ENCODE results near the gene LAMA2.

DNA sequence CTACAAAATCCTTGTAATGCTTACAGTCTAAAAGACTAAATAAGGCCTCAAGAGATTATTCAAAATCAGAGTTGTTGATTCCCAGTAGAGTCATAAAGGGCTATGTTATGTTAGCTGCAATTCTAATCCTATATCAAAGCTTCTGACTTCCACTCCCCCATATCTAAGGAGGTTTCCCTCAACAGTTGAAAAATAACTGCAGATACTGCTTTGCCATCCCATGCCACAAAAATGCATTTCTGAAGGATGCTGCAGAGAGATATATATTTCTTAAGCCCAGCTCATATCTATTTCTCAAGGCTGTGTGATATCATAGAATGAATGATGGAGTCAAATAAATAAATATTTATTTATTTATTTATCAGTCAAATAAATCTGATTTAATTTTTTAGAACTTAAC, 332.3 kb downstream of the LAMA2 start:
- no peak for TF ChIP-seq ELF4 (IDR thresholded peaks at IDR 0.05)
- TF ChIP-seq L3MBTL2 (conservative IDR thresholded peaks at IDR 0.05): no peak
- no peak for TF ChIP-seq HDGF (IDR thresholded peaks at IDR 0.05; ENCODE audit: borderline replicate concordance)
- TF ChIP-seq FOXK2 (IDR thresholded peaks at IDR 0.05): no peak
- TF ChIP-seq FOXM1 (IDR thresholded peaks at IDR 0.05; ENCODE audit: borderline replicate concordance): no peak
- no peak for TF ChIP-seq BHLHE40 (IDR thresholded peaks at IDR 0.05; ENCODE audit: borderline replicate concordance)
- TF ChIP-seq TARDBP (IDR thresholded peaks at IDR 0.05): no peak
- TF ChIP-seq FOXA1 (IDR thresholded peaks at IDR 0.05): no peak
- no peak for TF ChIP-seq SUZ12 (IDR thresholded peaks at IDR 0.05)
- no peak for TF ChIP-seq SP1 (IDR thresholded peaks at IDR 0.05)
- no peak for TF ChIP-seq LEF1 (IDR thresholded peaks at IDR 0.05; ENCODE audit: borderline replicate concordance)
- no peak for TF ChIP-seq ZNF384 (IDR thresholded peaks at IDR 0.05)
- TF ChIP-seq CTBP1 (IDR thresholded peaks at IDR 0.05; ENCODE audit: borderline replicate concordance): no peak
- no peak for TF ChIP-seq NFRKB (IDR thresholded peaks at IDR 0.05)
